Ascending aorta (tissue), 2 donors: Measurements from ENCODE around the gene RTN1. TPM values are rescaled to one million over a fixed set of nuclear protein-coding genes. Genes with fewer than 3 reads are reported as not detected.
"Not testable (repeated sequence)": the region's sequence is repeated elsewhere in the genome, so short reads cannot be mapped to it uniquely, and the experiment has no call there.

Experiments used
- DNase-seq, 2 donors: peaks; one replicate each; pipeline ENCODE4 v3.0.0-alpha.2; 2019; ENCODE audit warnings: low spot score in 2 of 2
- H3K27ac ChIP-seq, 2 donors: fragments of 200-600 bp; sonication (generic); one replicate each; pipeline ENCODE4 v1.5.1; 2016 to 2017; ENCODE audit warnings: mild to moderate bottlenecking in 1 of 2
- H3K27me3 ChIP-seq: fragments of 200-600 bp; sonication (generic); one replicate; pipeline ENCODE4 v1.5.1; 2017
- H3K36me3 ChIP-seq, 2 donors: fragments of 200-600 bp; sonication (generic); one replicate each; pipeline ENCODE4 v1.5.1; 2016
- H3K4me1 ChIP-seq, 2 donors: fragments of 200-600 bp; sonication (generic); one replicate each; pipeline ENCODE4 v1.5.1; 2016 to 2017; ENCODE audit warnings: mild to moderate bottlenecking in 1 of 2
- H3K4me3 ChIP-seq, 2 donors: fragments of 200-600 bp; sonication (generic); one replicate each; pipeline ENCODE4 v1.5.1; 2016 to 2017; ENCODE audit warnings: mild to moderate bottlenecking in 1 of 2
- H3K9me3 ChIP-seq, 2 donors: fragments of 200-600 bp; sonication (generic); one replicate each; pipeline ENCODE4 v1.5.1; 2016
- CTCF ChIP-seq, 3 experiments: fragments of 200-600 bp in 2 of 3; fragments of 450-650 bp in 1 of 3; sonication (generic) in 2 of 3; IDR thresholded peaks; one replicate each; pipeline ENCODE4 v1.5.1; 2016 to 2019; ENCODE audit warnings: antibody characterized with exemption in 3 of 3, mild to moderate bottlenecking in 1 of 3, moderate library complexity in 1 of 3
- intact Hi-C: fragments of 100-400 bp; cut with DNase I; formaldehyde crosslinking; loops from one replicate; pipeline ENCODE4 v1.15.1; 2023
- total RNA-seq: library from RNA; depleted of rRNA; stranded (reverse); fragments of >200 nt; gene quantifications from one replicate; pipeline ENCODE4 v1.1.0, GENCODE V29; 2016

The RTN1 gene
- total RNA-seq, 1 donor from 2014 or later, result 52.3 TPM

GRCh38 chr14:59657769-59658168, 212.8 kb downstream of the RTN1 start:
- Histone ChIP-seq H3K4me1 (no peaks in the 10 kb centered on the region), H3K27me3 (no peaks in the 10 kb centered on the region), H3K36me3 (no peaks in the 10 kb centered on the region), H3K4me3 (no peak overlapping the region), H3K9me3 (peaks cover 3 to 21% of the 10 kb centered on the region in 2 donors), H3K27ac (no peak overlapping the region)
- no peak for DNase-seq
- intact Hi-C loops, result no loop called here
- TF ChIP-seq CTCF (IDR thresholded peaks at IDR 0.05), result no peak

GRCh38 chr14:59656473-59656872, 214.1 kb downstream of the RTN1 start:
- DNase-seq, result no peak
- Histone ChIP-seq H3K4me3 (no peak overlapping the region), H3K27ac (peak overlapping the region in 1 of 2 donors; percentile 0), H3K9me3 (peaks cover 3 to 31% of the 10 kb centered on the region in 2 donors), H3K36me3 (no peaks in the 10 kb centered on the region), H3K27me3 (no peaks in the 10 kb centered on the region), H3K4me1 (no peaks in the 10 kb centered on the region)
- TF ChIP-seq CTCF (IDR thresholded peaks at IDR 0.05), result no peak
- intact Hi-C loops, result no loop called here

- H3K9me3 ChIP-seq, result peaks cover 3 to 33% of the 10 kb centered on the region in 2 donors
- intact Hi-C loops, H3K4me3 ChIP-seq, H3K27me3 ChIP-seq, H3K27ac ChIP-seq, DNase-seq, H3K4me1 ChIP-seq, H3K36me3 ChIP-seq: not testable (repeated sequence)
Observed at GRCh38 chr14:59654131-59654530, 216.4 kb downstream of the RTN1 start.

GRCh38 chr14:59646832-59647231, 223.7 kb downstream of the RTN1 start:
- H3K27me3 ChIP-seq, DNase-seq, H3K27ac ChIP-seq, H3K4me1 ChIP-seq, intact Hi-C loops, H3K4me3 ChIP-seq, H3K36me3 ChIP-seq: not testable (repeated sequence)
- H3K9me3 ChIP-seq, result peaks cover 0 to 68% of the 10 kb centered on the region in 2 donors

- H3K9me3 ChIP-seq, result peaks cover 0 to 17% of the 10 kb centered on the region in 2 donors
- no peak for TF ChIP-seq CTCF (IDR thresholded peaks at IDR 0.05)
- no peaks in the 10 kb centered on the region for H3K36me3 ChIP-seq
- intact Hi-C loops, result no loop called here
- H3K4me1 ChIP-seq, result peaks cover 0 to under 1% of the 10 kb centered on the region in 2 donors
- H3K27ac ChIP-seq, result no peak overlapping the region
- no peak for DNase-seq
- no peak overlapping the region for H3K4me3 ChIP-seq
- no peaks in the 10 kb centered on the region for H3K27me3 ChIP-seq
Observed at GRCh38 chr14:59638885-59639284, 231.7 kb downstream of the RTN1 start.

- no peaks in the 10 kb centered on the region for H3K27me3 ChIP-seq
- no peak overlapping the region for H3K4me3 ChIP-seq
- no peaks in the 10 kb centered on the region for H3K36me3 ChIP-seq
- no peak for TF ChIP-seq CTCF (IDR thresholded peaks at IDR 0.05)
- intact Hi-C loops, result loop anchor here (5.0 kb wide), 2 partner anchors 238 to 263 kb away; partner anchors contain the start of gene RTN1
- DNase-seq, result no peak
- no peak overlapping the region for H3K27ac ChIP-seq
- no peaks in the 10 kb centered on the region for H3K9me3 ChIP-seq
- H3K4me1 ChIP-seq, result peaks cover 0 to 9% of the 10 kb centered on the region in 2 donors
Observed at GRCh38 chr14:59634617-59635016, 236.0 kb downstream of the RTN1 start.

GRCh38 chr14:59633486-59633885, 237.1 kb downstream of the RTN1 start:
- Histone ChIP-seq H3K27ac (peak overlapping the region; percentile 31 to 50), H3K36me3 (no peaks in the 10 kb centered on the region), H3K4me3 (no peak overlapping the region), H3K27me3 (no peaks in the 10 kb centered on the region), H3K9me3 (no peaks in the 10 kb centered on the region), H3K4me1 (peaks cover 0 to 9% of the 10 kb centered on the region in 2 donors)
- no peak for TF ChIP-seq CTCF (IDR thresholded peaks at IDR 0.05)
- no peak for DNase-seq
- intact Hi-C loops, result loop anchor here (2.0 to 5.0 kb wide), 3 partner anchors 43 to 264 kb away; partner anchors contain the start of gene RTN1
